Measurements from ENCODE around the gene KCNE2.

DNA sequence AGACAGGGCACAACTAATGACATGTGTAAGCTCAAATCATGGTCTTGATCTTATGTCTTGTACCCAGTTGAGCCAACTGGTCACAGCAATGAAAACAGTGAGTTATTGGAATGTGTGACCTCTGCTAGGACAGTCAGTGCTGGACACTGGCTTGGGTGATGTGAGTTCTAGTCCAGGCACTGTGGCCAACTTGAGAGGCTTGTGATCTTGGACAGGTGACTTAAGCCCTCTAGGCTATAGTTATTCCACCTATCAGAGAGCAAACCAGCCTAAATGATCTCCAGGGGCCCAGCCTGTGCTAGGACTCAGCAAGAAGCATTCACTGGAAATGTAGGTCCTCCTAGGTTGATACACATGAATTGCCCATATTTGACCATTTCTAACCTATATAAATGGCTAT lies 1.1 kb downstream of the KCNE2 start:
- TF ChIP-seq CTCF (IDR thresholded peaks at IDR 0.05; ENCODE audit: low read depth, low read length) (no peak), EZH2phosphoT487 (IDR thresholded peaks at IDR 0.05; ENCODE audit: low read depth) (no peak)

All from OCI-LY3 (cell line).